ENCODE data around the gene TTF2.

The TTF2 gene

GRCh38 chr1:117066367-117066766 lies 6.2 kb downstream of the TTF2 start:
- TF ChIP-seq, protein P1, sequence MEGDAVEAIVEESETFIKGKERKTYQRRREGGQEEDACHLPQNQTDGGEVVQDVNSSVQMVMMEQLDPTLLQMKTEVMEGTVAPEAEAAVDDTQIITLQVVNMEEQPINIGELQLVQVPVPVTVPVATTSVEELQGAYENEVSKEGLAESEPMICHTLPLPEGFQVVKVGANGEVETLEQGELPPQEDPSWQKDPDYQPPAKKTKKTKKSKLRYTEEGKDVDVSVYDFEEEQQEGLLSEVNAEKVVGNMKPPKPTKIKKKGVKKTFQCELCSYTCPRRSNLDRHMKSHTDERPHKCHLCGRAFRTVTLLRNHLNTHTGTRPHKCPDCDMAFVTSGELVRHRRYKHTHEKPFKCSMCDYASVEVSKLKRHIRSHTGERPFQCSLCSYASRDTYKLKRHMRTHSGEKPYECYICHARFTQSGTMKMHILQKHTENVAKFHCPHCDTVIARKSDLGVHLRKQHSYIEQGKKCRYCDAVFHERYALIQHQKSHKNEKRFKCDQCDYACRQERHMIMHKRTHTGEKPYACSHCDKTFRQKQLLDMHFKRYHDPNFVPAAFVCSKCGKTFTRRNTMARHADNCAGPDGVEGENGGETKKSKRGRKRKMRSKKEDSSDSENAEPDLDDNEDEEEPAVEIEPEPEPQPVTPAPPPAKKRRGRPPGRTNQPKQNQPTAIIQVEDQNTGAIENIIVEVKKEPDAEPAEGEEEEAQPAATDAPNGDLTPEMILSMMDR (IDR thresholded peaks at IDR 0.05; ENCODE audit: borderline replicate concordance, control extremely low read depth, extremely low read depth, insufficient read depth, missing control alignments) = no peak
- DNase-seq (ENCODE audit: low spot score) = no peak
- in situ Hi-C loops (cut with MboI; ENCODE audit: low sequenced_read_pairs, unreplicated experiment) = no loop called here

GRCh38 chr1:117067533-117068370 lies 7.6 kb downstream of the TTF2 start:
- in situ Hi-C loops (cut with MboI; ENCODE audit: low sequenced_read_pairs, unreplicated experiment) = no loop called here
- TF ChIP-seq, protein P1 (IDR thresholded peaks at IDR 0.05; ENCODE audit: borderline replicate concordance, control extremely low read depth, extremely low read depth, insufficient read depth, missing control alignments) = peak; percentile 76
- peak; percentile 51 for DNase-seq (ENCODE audit: low spot score)

GRCh38 chr1:117068580-117068979 lies 8.5 kb downstream of the TTF2 start:
- TF ChIP-seq, protein P1 (IDR thresholded peaks at IDR 0.05; ENCODE audit: borderline replicate concordance, control extremely low read depth, extremely low read depth, insufficient read depth, missing control alignments) = no peak
- DNase-seq (ENCODE audit: low spot score) = no peak
- in situ Hi-C loops (cut with MboI; ENCODE audit: low sequenced_read_pairs, unreplicated experiment) = no loop called here

- TF ChIP-seq, protein P1 (IDR thresholded peaks at IDR 0.05; ENCODE audit: borderline replicate concordance, control extremely low read depth, extremely low read depth, insufficient read depth, missing control alignments) = no peak
- no peak for DNase-seq (ENCODE audit: low spot score)
- in situ Hi-C loops (cut with MboI; ENCODE audit: low sequenced_read_pairs, unreplicated experiment) = no loop called here
Measured at GRCh38 chr1:117069220-117069844, 9.2 kb downstream of the TTF2 start.

GRCh38 chr1:117070124-117070523 lies 10.0 kb downstream of the TTF2 start:
- in situ Hi-C loops (cut with MboI; ENCODE audit: low sequenced_read_pairs, unreplicated experiment) = no loop called here
- DNase-seq (ENCODE audit: low spot score) = no peak
- TF ChIP-seq, protein P1 (IDR thresholded peaks at IDR 0.05; ENCODE audit: borderline replicate concordance, control extremely low read depth, extremely low read depth, insufficient read depth, missing control alignments) = no peak

DNA sequence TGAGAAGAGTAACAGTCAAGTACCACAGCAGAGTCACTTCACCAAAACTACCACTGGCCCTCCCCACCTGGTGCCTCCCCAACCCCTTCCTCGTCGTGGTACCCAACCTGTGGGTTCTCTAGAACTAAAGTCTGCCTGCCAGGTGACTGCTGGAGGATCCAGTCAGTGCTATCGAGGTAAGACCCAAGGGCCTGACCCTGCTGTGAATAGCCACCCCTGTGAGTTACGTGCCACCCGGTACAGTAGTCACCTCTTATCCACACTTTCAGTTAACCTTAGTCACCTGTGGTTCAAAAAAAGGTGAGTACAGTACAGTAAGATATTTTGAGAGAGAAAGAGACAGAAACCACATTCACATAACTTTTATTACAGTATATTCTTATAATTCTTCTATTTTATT lies 16.5 kb downstream of the TTF2 start:
- no peak for DNase-seq (ENCODE audit: low spot score)
- TF ChIP-seq, protein P1 (IDR thresholded peaks at IDR 0.05; ENCODE audit: borderline replicate concordance, control extremely low read depth, extremely low read depth, insufficient read depth, missing control alignments) = no peak
- in situ Hi-C loops (cut with MboI; ENCODE audit: low sequenced_read_pairs, unreplicated experiment) = no loop called here

Measured in GM13976 (cell line).